Germinal center (tissue), 1 donor: Measurements from ENCODE around the gene SPRR2B.
"Not testable (repeated sequence)": the region's sequence is repeated elsewhere in the genome, so short reads cannot be mapped to it uniquely, and the experiment has no call there.

Experiments used
- DNase-seq: peaks from one replicate; pipeline ENCODE4 v3.0.0; 2012; ENCODE audit warnings: mixed read lengths, low spot score

SPRR2B gene

GRCh38 chr1:153032677-153033308 is 38.6 kb downstream of the SPRR2B start:
- no peak for DNase-seq

DNA sequence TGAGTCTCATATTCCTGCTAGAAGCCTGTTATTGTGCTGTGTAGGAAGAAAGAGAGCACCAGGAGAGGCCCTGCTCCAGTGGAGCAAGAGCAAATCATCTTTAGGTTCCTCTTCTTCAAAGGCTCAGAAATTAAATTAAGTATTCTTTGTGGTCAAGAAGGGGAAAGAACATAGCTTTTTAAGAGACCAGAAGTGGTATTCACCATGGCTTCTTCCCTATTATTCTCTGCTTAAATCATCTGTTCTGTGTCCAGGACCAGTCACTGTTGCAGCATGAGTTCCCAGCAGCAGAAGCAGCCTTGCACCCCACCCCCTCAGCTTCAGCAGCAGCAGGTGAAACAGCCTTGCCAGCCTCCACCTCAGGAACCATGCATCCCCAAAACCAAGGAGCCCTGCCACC is 39.3 kb downstream of the SPRR2B start:
- DNase-seq = no peak

DNA sequence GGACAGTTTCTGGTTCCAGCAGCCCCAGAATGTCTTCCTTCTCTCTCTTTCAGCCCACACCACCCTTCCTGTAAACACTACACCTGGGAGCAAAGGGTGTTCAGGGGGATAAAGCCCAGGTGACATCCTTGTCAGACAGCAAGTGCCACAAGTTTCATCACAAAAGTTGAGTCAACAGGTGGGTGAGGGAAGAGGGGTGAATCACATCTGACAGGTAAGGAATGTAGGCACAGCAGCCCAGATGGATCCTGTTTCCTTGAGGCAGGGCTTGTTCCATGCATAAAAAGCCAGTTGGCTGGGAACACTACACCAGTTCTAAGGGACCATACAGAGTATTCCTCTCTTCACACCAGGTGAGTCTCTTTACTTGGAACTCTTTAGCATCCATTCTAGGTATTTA is 40.5 kb downstream of the SPRR2B start, which contains the start of gene SPRR1B:
TSS of gene SPRR1B (plus strand) at position 309 of the 400 bp plus-strand sequence. CDS start 1,143 bp downstream, outside the sequence.
- DNase-seq = no peak

- DNase-seq = no peak
These were observed 42.6 kb downstream of the SPRR2B start for GRCh38 chr1:153028766-153029165.

GRCh38 chr1:153025797-153026196 is 45.6 kb downstream of the SPRR2B start:
- no peak for DNase-seq

- DNase-seq = no peak
These were observed 47.0 kb downstream of the SPRR2B start for GRCh38 chr1:153024413-153024812.

DNA sequence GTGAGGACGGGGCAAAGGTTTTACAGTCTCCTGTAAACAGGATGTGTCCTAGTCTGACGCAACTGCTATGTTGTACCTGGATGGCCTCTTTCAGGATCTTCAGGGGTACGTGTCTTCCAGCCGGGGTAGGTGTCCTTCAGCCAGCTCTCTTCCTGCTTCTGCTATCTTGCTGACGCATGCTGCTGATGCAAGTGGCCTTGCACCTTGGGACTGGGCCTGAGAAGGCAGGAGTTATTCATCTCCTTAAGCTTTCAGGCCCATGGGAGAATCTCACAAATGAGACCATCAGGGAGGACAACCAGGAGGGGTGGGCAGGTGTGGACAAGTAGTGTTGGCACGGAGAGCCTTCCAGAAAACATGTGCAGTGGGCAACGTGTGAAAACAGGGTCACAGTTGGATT is 48.3 kb downstream of the SPRR2B start:
- DNase-seq = no peak

DNA sequence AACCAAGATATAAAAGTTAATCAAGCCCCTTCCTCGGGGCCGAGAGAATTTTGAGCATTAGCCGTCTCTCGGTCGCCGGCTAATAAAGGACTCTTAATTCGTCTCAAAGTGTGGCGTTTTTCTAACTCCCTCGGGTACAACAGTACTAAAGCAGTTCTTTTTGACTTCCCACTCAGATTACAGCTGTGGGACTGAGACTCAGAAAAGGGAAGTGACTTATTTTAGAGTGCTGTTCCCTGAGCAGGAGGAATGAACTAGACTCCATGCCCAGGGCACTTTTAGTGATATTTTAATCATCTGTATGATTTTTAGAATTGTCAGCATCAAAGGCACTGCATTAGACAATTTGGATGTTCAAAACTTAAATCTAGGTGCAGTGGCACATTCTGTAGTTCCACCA is 49.1 kb downstream of the SPRR2B start:
- not testable (repeated sequence) for DNase-seq

DNA sequence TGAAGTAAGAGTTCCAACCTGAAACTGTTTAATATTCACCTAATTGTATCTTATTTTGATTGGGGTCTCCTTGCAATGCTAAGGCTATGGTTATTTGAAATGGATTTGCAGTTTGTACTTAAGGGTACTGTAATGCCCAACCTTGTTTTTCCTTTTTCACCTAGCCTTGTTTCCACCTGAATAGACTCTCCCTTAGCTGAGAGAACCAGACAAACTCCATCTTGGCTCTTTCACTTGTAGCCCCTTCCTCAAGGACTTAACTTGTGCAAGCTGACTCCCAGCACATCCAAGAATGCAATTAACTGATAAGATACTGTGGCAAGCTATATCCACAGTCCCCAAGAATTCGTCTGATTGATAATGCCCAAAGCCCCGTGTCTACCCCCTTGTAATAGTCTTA is 49.6 kb downstream of the SPRR2B start:
- DNase-seq = not testable (repeated sequence)
